Measurements from ENCODE around the gene PHF3.

The PHF3 gene

DNA sequence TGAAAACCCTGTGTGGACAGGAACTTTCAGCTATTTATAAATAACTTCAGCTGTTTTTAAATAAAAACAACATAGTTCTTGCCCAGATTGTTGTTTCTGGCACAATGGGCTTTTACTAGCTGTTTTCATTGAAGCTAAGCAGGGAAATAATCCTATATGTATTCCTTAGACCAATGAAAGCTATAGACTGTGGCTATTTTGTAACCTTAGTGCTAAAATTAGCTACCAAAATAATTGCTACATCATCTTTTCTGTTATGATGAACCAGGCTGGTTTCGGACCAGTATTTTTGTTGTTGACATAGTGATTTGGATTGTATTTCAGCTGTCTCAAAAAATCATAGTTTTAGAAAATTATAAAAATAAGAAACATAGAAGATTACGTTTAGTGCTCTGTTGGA is 13.7 kb downstream of the PHF3 start:
- DNase-seq (ENCODE audit: low spot score), result no peak

DNA sequence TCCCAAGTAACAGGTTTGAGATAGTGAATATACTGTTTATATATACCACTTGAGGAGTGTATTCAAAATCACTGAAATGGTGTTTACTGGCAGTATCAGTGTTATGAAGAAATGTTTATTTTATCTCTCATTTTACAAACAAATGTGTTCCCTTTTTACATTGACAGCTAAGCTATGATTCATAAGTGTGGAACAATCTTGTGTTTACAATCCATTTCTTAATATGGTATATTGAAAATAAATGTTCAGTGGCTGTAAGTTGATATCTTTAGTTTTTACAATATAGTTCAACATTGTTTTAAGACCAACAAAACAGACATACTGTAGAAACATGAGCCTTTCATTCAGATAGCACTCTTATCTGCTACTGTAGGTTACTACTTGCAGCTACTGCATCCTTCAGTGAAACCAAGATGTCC is 14.3 kb downstream of the PHF3 start:
- DNase-seq (ENCODE audit: low spot score), result no peak

DNA sequence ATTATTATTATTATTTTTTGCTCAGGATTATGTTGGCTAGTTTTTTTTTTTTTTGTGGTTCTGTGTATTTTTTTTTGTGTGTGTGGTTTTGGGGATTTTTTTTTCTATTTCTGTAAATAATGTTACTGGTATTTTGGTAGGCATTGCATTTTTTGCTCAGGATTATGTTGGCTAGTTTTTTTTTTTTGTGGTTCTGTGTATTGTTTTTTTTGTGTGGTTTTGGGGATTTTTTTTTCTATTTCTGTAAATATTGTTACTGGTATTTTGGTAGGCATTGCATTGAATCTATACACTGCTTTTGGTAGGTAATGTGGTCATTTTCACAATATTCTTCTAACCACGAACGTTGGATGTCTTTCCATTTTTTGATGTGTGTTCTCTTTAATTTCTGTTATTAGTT is 17.4 kb downstream of the PHF3 start:
- no peak for DNase-seq (ENCODE audit: low spot score)

DNA sequence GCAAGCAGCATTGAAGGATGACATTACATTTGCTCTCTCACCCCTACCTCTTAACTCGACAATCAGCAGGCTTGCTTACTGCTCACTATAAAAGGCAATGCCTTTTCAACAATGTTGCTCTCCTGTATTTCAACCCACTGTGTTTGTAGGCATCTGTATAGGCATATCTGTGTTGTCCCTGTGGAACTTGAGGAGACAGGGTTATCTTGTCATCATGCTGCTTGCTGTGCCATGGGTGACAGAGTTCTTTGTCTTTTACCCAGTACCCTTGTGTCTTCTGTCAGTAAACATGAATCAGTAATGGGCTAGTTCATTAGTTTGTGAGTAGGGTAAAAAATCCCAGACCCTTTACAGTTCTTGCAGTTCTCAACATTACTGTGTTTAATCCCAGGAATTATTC is 25.2 kb downstream of the PHF3 start:
- DNase-seq (ENCODE audit: low spot score), result no peak

DNA sequence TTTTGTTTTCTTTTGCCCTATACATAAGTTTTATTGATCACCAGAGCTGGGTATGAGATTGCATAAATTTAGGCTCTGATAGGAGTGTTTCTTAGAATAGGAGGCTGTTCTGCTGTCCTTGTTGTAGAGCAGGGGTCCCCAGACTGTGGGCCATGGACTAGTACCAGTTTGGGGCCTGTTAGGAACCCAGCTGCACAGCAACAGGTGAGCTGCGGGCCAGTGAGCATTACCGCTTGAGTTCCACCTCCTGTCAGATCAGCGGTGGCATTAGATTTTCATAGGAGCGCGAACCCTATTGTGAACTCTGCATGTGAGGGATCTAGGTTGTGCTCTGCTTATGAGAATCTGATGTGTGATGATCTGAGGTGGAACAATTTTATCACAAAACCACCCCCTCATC is 26.2 kb downstream of the PHF3 start:
- no peak for DNase-seq (ENCODE audit: low spot score)

DNA sequence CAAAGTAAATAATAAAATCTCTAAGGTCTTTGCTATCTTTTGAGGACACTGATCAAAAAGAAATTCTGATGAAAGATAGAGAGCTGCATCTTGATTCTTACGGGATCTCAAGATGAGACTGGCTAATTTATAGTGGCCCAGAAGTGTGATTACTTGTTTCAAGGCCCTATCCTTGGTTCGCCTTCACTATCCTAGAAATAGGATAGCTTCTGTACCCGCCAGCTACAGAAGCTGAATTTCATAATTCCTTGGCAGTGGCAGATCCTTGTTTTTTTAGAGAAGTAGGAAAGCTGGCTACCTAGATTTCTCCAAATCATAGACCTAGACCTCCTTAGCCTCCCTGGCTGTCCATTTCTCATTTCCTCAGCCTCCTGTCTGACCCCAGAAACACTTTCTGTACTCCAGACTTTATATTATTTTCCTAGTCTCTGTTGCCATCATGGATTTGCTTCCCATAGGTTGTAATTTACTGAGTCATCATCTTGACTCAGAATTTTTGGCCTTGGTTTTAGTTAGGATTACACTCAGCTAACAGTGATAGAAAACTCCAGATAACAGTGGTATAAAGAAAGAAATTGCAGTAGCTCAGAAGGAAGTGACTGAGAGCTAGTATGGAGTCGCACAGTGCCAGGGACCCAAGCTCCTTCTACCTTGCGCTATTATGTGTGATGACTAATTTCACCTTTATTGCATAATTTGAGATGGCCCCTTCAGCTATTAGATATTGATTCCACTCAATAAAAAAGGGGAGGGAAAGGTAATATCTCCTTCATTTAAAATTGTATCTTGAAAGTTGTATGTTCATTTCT is 27.7 kb downstream of the PHF3 start:
- DNase-seq (ENCODE audit: low spot score), result no peak

DNA sequence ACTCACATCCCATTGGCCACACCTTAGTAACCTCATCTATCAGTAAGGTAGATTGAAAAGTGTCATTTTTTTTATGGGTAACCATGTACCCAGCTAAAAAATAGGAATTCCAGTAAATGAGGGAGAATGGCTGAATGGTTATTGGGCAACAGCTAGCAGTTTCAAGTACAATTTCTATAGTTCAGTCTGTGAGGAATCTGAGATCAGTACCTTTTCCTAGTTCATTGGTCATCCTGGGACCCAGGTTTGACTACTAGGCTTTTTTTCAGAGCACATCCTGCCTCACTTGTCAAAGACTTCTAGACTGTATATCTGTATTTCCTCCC is 28.3 kb downstream of the PHF3 start:
- no peak for DNase-seq (ENCODE audit: low spot score)

DNA sequence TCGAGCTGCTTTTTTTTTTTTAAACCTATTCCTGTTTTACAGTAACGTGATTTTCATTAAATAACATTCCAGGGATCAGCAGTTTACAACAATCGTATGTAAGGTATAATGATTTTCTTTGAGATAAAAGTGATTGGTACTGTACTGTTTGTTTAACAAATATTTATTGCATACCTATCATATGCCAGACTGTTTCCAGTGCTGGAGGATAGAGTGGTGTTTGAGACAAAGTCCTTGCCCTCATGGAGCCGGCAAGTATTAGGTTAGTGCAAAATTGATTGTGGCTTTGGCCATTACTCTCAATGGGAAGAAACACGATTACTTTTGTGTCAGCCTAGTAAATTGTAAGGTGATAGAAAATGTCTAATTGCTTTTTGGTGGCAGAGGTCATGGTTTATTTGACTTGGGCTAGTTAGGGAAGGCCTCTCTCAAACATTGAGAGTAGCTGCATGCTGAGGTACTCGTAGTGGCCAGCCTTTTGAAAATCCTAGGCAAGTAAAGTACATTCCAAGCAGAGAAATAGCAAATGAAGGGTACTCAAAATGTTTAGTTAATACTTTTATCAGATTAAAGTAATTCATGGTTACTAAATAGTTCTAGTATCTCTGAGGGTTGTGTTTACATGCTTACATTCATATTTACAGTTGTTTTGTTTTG is 35.6 kb downstream of the PHF3 start:
- no peak for DNase-seq (ENCODE audit: low spot score)

DNA sequence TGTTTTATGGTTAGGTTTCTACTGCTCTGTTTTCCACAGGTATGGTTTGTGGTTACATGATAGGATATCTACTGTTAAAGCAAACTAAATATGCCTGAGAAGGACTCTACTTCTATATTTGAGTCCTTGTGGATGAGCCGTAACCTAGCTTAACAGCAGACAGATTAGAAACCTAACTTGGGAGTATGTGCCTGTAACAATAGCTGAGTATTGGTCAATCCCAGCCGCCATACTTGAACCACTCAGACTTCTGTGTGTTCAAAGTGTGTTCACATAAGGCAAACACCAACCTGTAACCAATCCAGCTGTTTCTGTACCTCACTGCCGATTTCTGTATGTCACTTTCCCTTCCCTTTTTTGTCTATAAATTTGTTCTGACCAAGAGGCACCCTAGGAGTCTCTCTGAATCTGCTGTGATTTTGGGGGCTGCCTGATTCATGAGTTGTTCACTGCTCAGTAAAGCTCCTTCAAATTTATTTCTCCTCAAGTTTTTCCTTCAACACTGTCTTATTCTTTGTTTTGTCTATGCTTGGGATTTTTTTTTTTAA is 37.1 kb downstream of the PHF3 start:
- no peak for DNase-seq (ENCODE audit: low spot score)

DNA sequence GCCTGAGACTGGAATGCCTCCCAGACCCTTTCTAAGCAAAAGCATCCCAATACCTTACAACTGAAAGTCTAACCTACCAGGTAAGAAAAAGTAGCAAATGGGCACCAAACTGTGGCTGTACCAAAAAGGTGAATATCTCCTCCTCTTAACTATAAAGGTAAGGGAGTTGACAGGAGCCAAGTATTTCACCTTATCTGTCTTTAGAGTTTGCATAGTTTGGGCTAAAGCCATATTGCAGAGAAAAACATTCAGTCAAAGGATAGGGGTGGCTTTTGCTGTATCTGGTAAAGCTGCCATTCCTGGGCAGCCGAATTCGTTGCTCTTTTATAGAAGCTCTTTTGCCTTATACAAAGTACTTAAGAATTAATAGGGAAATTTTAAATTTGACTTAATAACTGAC is 38.1 kb downstream of the PHF3 start:
- no peak for DNase-seq (ENCODE audit: low spot score)

DNA sequence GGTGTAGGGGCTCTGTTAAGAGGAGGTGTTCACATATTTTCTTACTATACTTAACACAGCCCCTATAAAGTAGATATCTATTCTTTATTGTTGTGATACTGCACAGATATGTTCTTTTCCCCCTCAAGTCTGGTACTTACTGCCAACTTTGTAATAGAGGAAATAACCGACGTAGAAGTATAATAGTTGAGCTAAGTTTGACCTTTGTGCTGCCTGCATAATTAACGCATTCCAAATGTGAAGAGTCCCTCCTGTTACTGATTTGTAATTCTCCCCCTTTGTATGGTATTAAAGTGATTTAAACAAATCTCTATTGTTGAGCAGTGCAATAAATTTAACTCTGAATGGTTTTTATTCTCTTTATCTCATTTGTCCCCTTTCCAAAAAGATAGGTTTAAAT is 39.0 kb downstream of the PHF3 start:
- DNase-seq (ENCODE audit: low spot score), result no peak

DNA sequence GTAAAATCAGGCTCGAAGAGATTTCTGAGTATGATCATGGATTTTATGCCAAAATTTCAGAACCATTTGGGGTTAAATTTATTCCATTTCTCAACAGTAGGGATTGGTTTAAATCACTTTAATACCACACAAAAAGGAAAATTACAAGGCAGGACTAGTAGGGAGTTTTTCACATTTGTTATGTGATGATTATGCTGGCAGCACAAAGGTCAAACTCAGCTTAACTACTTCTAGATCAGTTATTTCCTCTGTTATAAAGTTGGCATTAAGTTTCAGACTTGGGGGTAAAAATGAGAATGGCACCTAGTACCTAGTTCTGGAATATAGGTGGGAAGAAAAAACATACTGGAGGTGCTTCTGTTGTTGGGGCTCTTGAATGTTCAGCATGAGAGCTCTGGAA is 39.5 kb downstream of the PHF3 start:
- DNase-seq (ENCODE audit: low spot score), result no peak

DNA sequence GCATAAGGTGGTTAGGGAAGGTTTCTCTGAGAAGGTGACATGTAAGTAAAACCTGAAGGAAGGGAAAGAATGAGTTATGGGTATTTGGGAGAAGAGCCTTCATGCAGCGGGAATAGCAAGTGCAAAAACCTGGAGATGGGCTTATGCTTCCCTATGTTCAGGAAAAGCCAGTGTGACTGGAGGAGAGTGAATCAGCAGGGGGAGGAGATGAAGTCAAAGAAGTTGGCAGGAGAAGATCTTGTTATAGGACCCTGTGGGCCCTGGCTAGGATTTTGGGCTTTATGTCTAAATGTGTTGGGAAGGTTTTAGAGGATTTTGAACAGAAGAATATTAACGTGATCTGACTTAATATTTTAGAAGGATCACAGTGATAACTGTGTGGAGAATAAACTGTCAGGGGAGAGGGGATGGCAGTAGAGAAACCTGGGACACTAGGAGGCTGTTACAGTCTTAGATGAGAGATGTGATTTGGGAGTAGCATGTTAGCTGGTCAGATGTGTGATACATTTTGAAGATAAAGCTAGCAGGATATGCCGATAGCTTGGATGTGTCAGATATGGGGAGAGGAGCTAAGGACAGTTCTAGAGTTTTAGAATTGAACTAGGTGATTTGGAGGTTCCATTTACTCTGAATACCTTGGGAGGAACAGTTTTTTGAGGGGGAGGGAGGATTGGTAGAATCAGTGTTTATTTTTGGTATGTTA is 41.0 kb downstream of the PHF3 start:
- DNase-seq (ENCODE audit: low spot score), result no peak

DNA sequence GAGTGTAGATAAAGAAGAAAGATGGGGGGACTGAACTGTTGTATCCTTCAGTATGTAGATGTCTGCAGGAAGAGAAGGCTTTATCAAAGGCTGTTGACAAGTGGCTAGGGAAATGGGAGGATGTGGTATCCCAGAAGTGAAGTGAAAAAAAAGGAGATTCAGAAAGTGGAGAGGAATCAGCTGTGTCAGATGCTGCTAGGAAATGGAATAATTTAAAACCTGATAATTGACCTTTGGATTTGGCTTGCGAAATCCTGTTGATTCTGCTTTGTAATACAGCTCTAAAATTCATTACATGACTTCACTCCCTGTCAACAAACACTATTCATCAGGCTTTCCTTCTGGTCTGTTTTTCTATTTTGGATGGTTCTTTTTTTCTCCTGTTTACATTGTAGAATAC is 41.7 kb downstream of the PHF3 start:
- DNase-seq (ENCODE audit: low spot score), result peak; percentile 12

DNA sequence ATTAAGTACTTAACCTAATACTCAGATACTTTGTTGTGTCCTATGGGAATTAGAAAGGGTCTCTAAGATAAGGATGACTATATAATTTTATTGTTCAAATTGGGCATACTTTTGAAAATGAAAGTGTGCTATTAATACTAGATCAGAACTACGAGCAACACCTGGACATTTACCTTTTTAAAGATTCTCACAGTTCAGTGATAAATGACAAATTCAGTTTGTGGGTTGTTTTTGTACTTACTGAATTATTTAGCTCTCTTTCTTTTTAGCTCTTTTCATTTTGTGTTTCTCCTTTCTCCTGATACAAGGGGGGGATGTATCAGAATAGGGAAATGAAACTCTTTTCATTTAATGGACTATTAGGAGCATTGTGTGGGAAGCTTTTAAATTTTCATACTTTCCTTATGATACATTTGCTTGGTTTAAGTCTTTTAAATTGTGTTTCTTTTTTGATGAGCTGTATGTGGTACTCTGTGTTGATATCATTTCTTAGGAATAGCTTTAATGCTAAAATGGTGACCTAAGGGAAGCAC is 47.5 kb downstream of the PHF3 start:
- no peak for DNase-seq (ENCODE audit: low spot score)

DNA sequence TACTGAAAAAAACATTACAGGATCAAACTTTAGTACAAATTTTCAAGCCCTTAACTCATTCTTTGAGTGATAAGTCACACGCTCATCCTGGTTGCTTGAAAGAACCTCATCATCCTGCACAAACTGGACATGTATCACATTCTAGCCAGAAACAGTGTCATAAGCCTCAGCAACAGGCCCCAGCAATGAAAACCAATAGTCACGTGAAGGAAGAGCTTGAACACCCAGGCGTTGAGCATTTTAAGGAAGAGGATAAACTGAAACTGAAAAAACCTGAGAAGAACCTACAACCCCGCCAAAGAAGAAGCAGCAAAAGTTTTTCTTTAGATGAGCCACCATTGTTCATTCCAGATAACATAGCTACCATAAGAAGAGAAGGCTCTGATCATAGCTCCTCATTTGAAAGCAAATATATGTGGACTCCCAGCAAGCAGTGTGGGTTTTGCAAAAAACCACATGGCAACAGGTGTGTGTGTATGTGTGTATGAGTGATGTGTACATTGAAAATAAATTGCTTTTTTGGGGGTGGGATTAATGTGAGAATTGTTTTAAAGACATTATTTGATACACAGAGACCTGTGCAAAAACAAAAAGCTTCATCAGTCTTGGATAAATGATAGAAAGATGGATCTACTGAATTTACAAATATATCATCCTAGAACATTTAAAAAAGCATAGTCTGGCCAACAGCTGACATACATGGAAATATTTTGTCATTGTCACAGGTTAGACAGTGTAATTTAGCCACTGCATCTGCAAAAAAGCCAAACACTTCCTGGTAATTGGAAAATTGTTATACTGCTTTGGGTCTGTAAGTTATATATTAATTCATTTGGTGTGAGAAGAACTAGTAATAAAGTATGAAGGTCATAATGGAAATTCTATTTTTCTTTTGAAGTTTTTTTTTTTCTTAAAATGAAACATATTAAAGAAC is 50.1 kb downstream of the PHF3 start:
- no peak for DNase-seq (ENCODE audit: low spot score)

DNA sequence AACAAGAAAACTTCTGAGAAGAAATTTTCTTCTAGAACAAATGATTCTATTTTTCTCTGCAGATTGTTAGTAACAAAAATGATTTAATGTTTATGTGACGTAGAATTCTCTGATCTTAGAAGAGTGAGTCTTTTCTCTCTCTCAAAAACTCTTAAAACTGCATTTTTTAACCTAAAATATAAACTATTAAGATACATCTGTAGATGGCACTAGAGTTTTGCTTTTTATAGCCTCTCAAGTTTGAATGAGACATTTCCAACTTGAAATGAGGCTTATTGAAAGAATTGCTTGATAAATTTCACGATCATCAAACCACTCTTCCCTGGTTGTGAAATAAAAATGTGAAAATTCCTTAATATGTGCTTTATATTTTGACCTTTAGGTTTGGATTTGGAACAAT is 53.8 kb downstream of the PHF3 start:
- no peak for DNase-seq (ENCODE audit: low spot score)

DNA sequence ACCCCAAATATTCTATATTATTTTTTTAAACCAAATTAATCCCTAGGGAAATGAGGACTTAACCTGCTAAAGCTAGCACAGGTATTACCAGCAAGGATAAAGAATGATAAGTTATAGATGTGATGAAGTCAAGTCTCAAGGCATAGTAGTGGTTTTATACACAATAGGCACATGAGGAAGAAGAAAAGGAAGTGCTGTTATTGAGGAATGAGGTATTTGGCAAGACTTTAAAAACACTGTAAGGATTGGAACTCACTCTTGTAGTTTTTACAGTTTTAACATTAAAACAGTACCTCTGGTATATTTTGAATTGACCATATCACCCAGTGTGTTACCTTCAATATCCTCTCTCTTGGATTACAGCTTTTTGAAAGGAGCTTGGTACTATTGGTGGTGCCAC is 54.6 kb downstream of the PHF3 start:
- DNase-seq (ENCODE audit: low spot score), result no peak

DNA sequence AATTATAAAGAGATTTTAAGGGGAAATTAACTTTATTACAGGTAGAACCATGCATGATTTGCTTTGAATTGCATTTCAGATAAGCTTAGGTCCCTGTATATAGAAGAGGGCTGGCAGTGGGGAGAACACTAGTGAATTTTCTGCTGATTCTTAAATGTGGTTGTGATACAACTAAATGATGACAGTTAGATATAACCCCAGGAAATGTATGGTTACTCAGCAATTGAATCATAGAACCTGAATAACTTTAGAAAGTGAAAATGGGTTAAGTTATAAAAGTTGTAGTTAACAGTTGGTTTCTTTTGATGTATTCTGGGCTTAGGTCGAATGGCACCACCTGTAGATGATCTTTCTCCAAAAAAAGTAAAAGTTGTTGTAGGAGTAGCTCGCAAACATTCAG is 70.1 kb downstream of the PHF3 start:
- no peak for DNase-seq (ENCODE audit: low spot score)

DNA sequence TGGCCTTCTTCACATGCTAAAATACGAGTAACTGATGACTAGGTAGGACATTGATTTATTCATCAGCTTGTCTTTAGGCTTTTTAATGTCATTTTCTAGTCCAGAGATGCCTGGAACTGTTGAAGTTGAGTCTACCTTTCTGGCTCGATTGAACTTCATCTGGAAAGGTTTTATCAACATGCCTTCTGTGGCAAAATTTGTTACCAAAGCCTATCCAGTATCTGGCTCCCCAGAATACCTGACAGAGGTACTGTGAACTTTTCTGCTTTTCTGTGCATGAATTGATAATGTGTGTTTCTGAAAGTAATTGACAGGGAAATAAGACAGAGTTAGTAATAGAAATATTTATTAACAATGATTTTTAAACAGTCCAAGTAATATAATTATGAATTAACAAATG is 71.0 kb downstream of the PHF3 start:
- no peak for DNase-seq (ENCODE audit: low spot score)

DNA sequence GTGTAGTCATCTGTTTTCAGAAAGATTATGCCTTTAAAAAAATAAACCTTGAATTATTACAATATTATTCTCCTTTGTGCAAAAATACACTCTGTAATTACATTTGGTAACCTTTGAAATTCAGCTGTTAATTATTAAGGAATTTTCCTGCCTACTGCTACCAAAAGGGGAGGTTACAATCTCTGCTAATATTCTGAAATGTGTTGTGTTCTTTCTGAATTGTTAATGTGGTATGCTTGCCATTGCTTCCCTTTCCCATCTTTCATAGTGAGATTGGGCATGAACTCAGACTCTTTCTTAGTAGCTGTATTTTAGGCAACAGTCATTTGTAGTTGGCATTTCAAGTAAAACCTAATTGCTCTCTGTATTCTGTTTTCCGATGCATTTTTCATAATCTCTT is 73.0 kb downstream of the PHF3 start:
- DNase-seq (ENCODE audit: low spot score), result no peak

DNA sequence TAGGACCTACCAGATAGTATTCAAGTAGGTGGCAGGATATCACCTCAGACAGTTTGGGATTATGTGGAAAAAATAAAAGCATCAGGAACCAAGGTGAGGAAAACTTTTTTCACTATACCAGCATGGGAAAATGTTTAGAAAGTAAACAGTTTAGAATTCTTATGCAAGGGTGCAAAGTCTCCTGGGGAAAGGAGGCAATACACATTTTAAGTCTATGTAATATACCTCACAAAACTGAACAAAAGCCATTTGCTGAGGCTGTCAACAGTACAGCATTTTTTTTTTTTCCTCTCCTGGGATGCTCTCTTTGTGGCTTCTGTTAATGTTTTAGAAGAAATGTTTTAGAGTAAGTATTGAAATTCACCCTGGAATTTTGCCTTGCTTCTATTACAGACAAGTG is 73.5 kb downstream of the PHF3 start:
- DNase-seq (ENCODE audit: low spot score), result no peak

Measured in SW480 (cell line).